ENCODE results near the gene CMSS1.

DNA sequence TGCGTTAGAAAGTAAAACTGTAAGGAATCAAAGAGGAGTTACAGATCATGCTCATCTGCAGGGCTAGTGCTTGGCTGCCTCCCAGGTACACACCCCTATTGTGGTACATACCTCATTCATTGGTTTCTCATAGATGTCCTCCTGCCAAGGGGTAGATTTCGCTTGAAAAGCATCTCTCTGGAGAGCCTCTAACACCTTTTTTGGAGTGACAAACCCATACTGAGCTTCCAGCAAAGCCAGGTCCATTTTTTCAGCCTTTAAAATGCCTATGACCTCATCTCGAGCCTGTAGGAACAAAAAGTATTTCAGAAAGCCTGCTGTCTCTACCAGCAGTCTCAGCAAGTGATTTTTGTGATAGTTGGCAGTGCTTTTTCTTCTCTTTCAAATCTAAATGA is 112.1 kb downstream of the CMSS1 start:
- TF ChIP-seq CTCF (conservative IDR thresholded peaks at IDR 0.05; ENCODE audit: low read length) (no peak), EZH2phosphoT487 (IDR thresholded peaks at IDR 0.05; ENCODE audit: borderline replicate concordance) (no peak)

All from Loucy (cell line).